Upper lobe of left lung (tissue), 6 donors: ENCODE data around the gene METRNL. TPM values are rescaled to one million over a fixed set of nuclear protein-coding genes. Genes with fewer than 3 reads are reported as not detected.
"Not testable (repeated sequence)": the region's sequence is repeated elsewhere in the genome, so short reads cannot be mapped to it uniquely, and the experiment has no call there.

Source experiments
- ATAC-seq, 2 donors: fragments of 200-7000 bp; cut with Tn5 transposase; one replicate each; pipeline ENCODE4 v1.9.1; 2022; ENCODE audit warnings: mild to moderate bottlenecking in 2 of 2, moderate library complexity in 2 of 2; ENCODE audit not compliant: low FRiP score in 2 of 2
- DNase-seq, 2 donors: peaks; one replicate each; pipeline ENCODE4 v3.0.0-alpha.2; 2019 to 2020
- H3K27ac ChIP-seq, 4 donors: fragments of 200-600 bp; sonication (generic); one replicate each; pipeline ENCODE4 v1.5.1; 2016 to 2019
- H3K27me3 ChIP-seq, 4 donors: fragments of 200-600 bp; sonication (generic); one replicate each; pipeline ENCODE4 v1.5.1; 2017 to 2019
- H3K36me3 ChIP-seq, 4 donors: fragments of 200-600 bp; sonication (generic); one replicate each; pipeline ENCODE4 v1.5.1; 2016 to 2019
- H3K4me1 ChIP-seq, 4 donors: fragments of 200-600 bp; sonication (generic); one replicate each; pipeline ENCODE4 v1.5.1; 2018 to 2019
- H3K4me3 ChIP-seq, 4 donors: fragments of 200-600 bp; sonication (generic); one replicate each; pipeline ENCODE4 v1.5.1; 2017 to 2019; ENCODE audit warnings: mild to moderate bottlenecking in 2 of 4, moderate library complexity in 1 of 4
- H3K9me3 ChIP-seq, 4 donors: fragments of 200-600 bp; sonication (generic); one replicate each; pipeline ENCODE4 v1.5.1; 2018 to 2019
- CTCF ChIP-seq, 6 experiments: fragments of 450-650 bp in 4 of 6; fragments of 200-600 bp in 2 of 6; sonication (generic) in 2 of 6; IDR thresholded peaks; one replicate each; pipeline ENCODE4 v1.5.1; 2016 to 2019; ENCODE audit warnings: antibody characterized with exemption in 6 of 6
- EP300 ChIP-seq, 4 donors: sonication (generic); formaldehyde crosslinking; IDR thresholded peaks; one replicate each; pipeline ENCODE4 v1.5.1; 2017; ENCODE audit warnings: antibody characterized with exemption in 4 of 4, control low read depth in 2 of 4
- POLR2A ChIP-seq, 4 donors: fragments of 450-650 bp; IDR thresholded peaks; one replicate each; pipeline ENCODE4 v1.5.1; 2016 to 2017; ENCODE audit warnings: antibody characterized with exemption in 4 of 4, mild to moderate bottlenecking in 2 of 4
- POLR2AphosphoS5 ChIP-seq, 2 donors: sonication (generic); formaldehyde crosslinking; IDR thresholded peaks; one replicate each; pipeline ENCODE4 v1.5.1; 2017; ENCODE audit warnings: antibody characterized with exemption in 2 of 2
- WGBS, 2 donors: methylation state at CpG; one replicate each; pipeline ENCODE4 v1.1.5; 2017 to 2018; 5-methylcytosine and 5-hydroxymethylcytosine counted together
- total RNA-seq, 6 donors: library from RNA; depleted of rRNA in 4 of 6; stranded (reverse); fragments of >200 nt in 4 of 6; gene quantifications; one replicate each; pipeline versions ENCODE4 v1.1.0 to v1.2.1, GENCODE V29; 2016 to 2021
- donor health status: DM: no; HTN: no; CAD: no; lungs with moderate emphysema.
- donor health status: DM: no; HTN: yes; CAD: no; lungs with severe emphysema.

Gene METRNL
- total RNA-seq, 6 donors from 2014 or later = 59.4 to 120 (median 76.4) TPM

- Histone ChIP-seq H3K36me3 (peaks cover 0 to 14% (median 3%) of the 10 kb centered on the region in 4 donors), H3K27me3 (no peaks in the 10 kb centered on the region), H3K4me1 (no peaks in the 10 kb centered on the region), H3K4me3 (no peak overlapping the region), H3K27ac (no peak overlapping the region), H3K9me3 (peaks cover 3 to 12% (median 8%) of the 10 kb centered on the region in 4 donors)
- no peak for ATAC-seq
- peak in 1 of 2 donors; percentile 48 for DNase-seq
- TF ChIP-seq EP300 (IDR thresholded peaks at IDR 0.05) = no peak
- TF ChIP-seq POLR2A (IDR thresholded peaks at IDR 0.05) = no peak
- TF ChIP-seq CTCF (IDR thresholded peaks at IDR 0.05) = no peak
- TF ChIP-seq POLR2AphosphoS5 (IDR thresholded peaks at IDR 0.05) = no peak
- 90 to 93% methylated on average over 26 to 30 of the region's 30 CpGs for WGBS, 2 donors
These were observed 42.1 kb upstream of the METRNL start for GRCh38 chr17:83037084-83037873.

- DNase-seq (no peak), ATAC-seq (no peak)
These were observed 41.6 kb upstream of the METRNL start for GRCh38 chr17:83037874-83038165.

GRCh38 chr17:83038983-83039382, 40.4 kb upstream of the METRNL start:
- not testable (repeated sequence) for H3K4me1 ChIP-seq, ATAC-seq, H3K27me3 ChIP-seq, H3K4me3 ChIP-seq, H3K27ac ChIP-seq
- H3K9me3 ChIP-seq = peaks cover 6 to 12% (median 8%) of the 10 kb centered on the region in 4 donors
- peaks cover 0 to 14% (median 3%) of the 10 kb centered on the region in 4 donors for H3K36me3 ChIP-seq
- WGBS, 2 donors = 92 to 98% methylated on average over 16 to 17 of the region's 24 CpGs
- peak in 1 of 2 donors; percentile 52 for DNase-seq

More at GRCh38 chr17:83037874-83038165, 41.6 kb upstream of the METRNL start:
- TF ChIP-seq POLR2AphosphoS5 (IDR thresholded peaks at IDR 0.05) (no peak), CTCF (IDR thresholded peaks at IDR 0.05) (no peak), EP300 (IDR thresholded peaks at IDR 0.05) (no peak), POLR2A (IDR thresholded peaks at IDR 0.05) (no peak)
- H3K27me3 ChIP-seq = no peaks in the 10 kb centered on the region
- H3K9me3 ChIP-seq = peaks cover 6 to 12% (median 8%) of the 10 kb centered on the region in 4 donors
- H3K4me3 ChIP-seq = no peak overlapping the region
- peaks cover 0 to 14% (median 3%) of the 10 kb centered on the region in 4 donors for H3K36me3 ChIP-seq
- H3K4me1 ChIP-seq = no peaks in the 10 kb centered on the region
- 89 to 92% methylated on average over 9 of the region's 9 CpGs for WGBS, 2 donors
- H3K27ac ChIP-seq = no peak overlapping the region

GRCh38 chr17:83041305-83041704, 38.1 kb upstream of the METRNL start:
- WGBS, 2 donors = 95 to 98% methylated on average over 3 of the region's 3 CpGs
- no peak for ATAC-seq

More at GRCh38 chr17:83041305-83041704, 38.1 kb upstream of the METRNL start:
- Histone ChIP-seq H3K27ac (no peak overlapping the region), H3K4me3 (no peak overlapping the region), H3K27me3 (no peaks in the 10 kb centered on the region), H3K36me3 (peaks cover 0 to 7% (median 3%) of the 10 kb centered on the region in 4 donors), H3K4me1 (no peaks in the 10 kb centered on the region), H3K9me3 (peaks cover 6 to 12% (median 8%) of the 10 kb centered on the region in 4 donors)
- no peak for DNase-seq
- TF ChIP-seq POLR2AphosphoS5 (IDR thresholded peaks at IDR 0.05) = no peak
- TF ChIP-seq CTCF (IDR thresholded peaks at IDR 0.05) = no peak
- TF ChIP-seq EP300 (IDR thresholded peaks at IDR 0.05) = no peak
- no peak for TF ChIP-seq POLR2A (IDR thresholded peaks at IDR 0.05)
